Right cardiac atrium (tissue), 5 donors: ENCODE results near the gene C8A. TPM values are rescaled to one million over a fixed set of nuclear protein-coding genes. Genes with fewer than 3 reads are reported as not detected.

Experiments used
- ATAC-seq, 2 donors: fragments of 200-7000 bp; cut with Tn5 transposase; one replicate each; pipeline versions ENCODE4 v1.8.0 to v1.9.1; 2020; ENCODE audit warnings: moderate library complexity in 2 of 2, mild to moderate bottlenecking in 1 of 2
- DNase-seq, 3 donors: peaks; one replicate each; pipeline ENCODE4 v3.0.0-alpha.2; 2020
- H3K27ac ChIP-seq: one replicate; pipeline ENCODE4 v1.5.1; 2013; ENCODE audit warnings: mild to moderate bottlenecking, low read length, control low read depth, moderate library complexity
- H3K27me3 ChIP-seq: one replicate; pipeline ENCODE4 v1.6.1; 2013; ENCODE audit not compliant: control insufficient read depth, insufficient read depth
- H3K4me1 ChIP-seq: one replicate; pipeline ENCODE4 v1.6.1; 2013; ENCODE audit warnings: low read length; ENCODE audit not compliant: control insufficient read depth, insufficient read depth
- H3K4me3 ChIP-seq: one replicate; pipeline ENCODE4 v1.5.1; 2013; ENCODE audit warnings: low read length, control low read depth
- H3K9me3 ChIP-seq: one replicate; pipeline ENCODE4 v1.6.1; 2013; ENCODE audit warnings: low read length; ENCODE audit not compliant: control insufficient read depth
- WGBS: extraction: QIAGEN DNeasy Blood & Tissue Kit; methylation state at CpG from one replicate; pipeline ENCODE4 v1.1.7; 2013; 5-methylcytosine and 5-hydroxymethylcytosine counted together
- intact Hi-C, 4 donors: fragments of 100-400 bp; cut with DNase I; formaldehyde crosslinking; loops; one replicate each; pipeline versions ENCODE4 v1.11.0 to v1.14.0; 2022 to 2023
- polyA plus RNA-seq: library from polyadenylated mRNA; stranded (reverse); fragments of 200-250 nt; gene quantifications from one replicate; pipeline ENCODE4 v1.2.3, GENCODE V29; 2013
- total RNA-seq, 4 donors: library from RNA; stranded (reverse); fragmentation: NEBNext Ultra II Directional; extraction: Animal tissue kit (Norgen Biotek cat#: 25700); gene quantifications; one replicate each; pipeline ENCODE4 v1.2.1, GENCODE V29; 2021
- donor health status: healthy with polysubstance abuse.
- donor health status: DM: no; HTN: yes; CAD: no.
- donor health status: DM: no; HTN: no; CAD: no.
- donor health status: DM: no; HTN: yes; CAD: no; lungs with severe emphysema.
- donor health status: DM: yes; HTN: yes; CAD: no.

Gene C8A
- total and polyA plus RNA-seq, 5 donors: not detected

GRCh38 chr1:56821462-56821797 lies 33.2 kb upstream of the C8A start:
- peak; percentile 9 to 63 for ATAC-seq
- intact Hi-C loops: loop anchor here in 1 of 4 donors (10.0 kb wide), 1 partner anchor 1537 kb away; no protein-coding TSS in a partner anchor
- Histone ChIP-seq H3K27ac (no peak overlapping the region), H3K9me3 (no peaks in the 10 kb centered on the region), H3K4me1 (peaks cover 3% of the 10 kb centered on the region), H3K4me3 (no peak overlapping the region), H3K27me3 (no peaks in the 10 kb centered on the region)
- WGBS: 0% methylated on average over 1 of the region's 1 CpG
- no peak for DNase-seq

- Histone ChIP-seq H3K4me1 (no peaks in the 10 kb centered on the region), H3K27ac (no peak overlapping the region), H3K27me3 (no peaks in the 10 kb centered on the region), H3K9me3 (no peaks in the 10 kb centered on the region), H3K4me3 (no peak overlapping the region)
- no peak for ATAC-seq
- DNase-seq: no peak
- WGBS: 73% methylated on average over 2 of the region's 2 CpGs
- intact Hi-C loops: loop anchor here in 1 of 4 donors (10.0 kb wide), 1 partner anchor 1539 kb away; no protein-coding TSS in a partner anchor
Measured at GRCh38 chr1:56824271-56824670, 30.3 kb upstream of the C8A start.

GRCh38 chr1:56824938-56825337 lies 29.7 kb upstream of the C8A start:
- intact Hi-C loops: loop anchor here in 1 of 4 donors (10.0 kb wide), 1 partner anchor 1540 kb away; no protein-coding TSS in a partner anchor
- H3K9me3 ChIP-seq: no peaks in the 10 kb centered on the region
- no peak overlapping the region for H3K4me3 ChIP-seq
- H3K27ac ChIP-seq: no peak overlapping the region
- H3K27me3 ChIP-seq: no peaks in the 10 kb centered on the region
- DNase-seq (no peak), ATAC-seq (no peak)
- 86% methylated on average over 1 of the region's 1 CpG for WGBS
- no peaks in the 10 kb centered on the region for H3K4me1 ChIP-seq

- DNase-seq (no peak), ATAC-seq (no peak)
- no peak overlapping the region for H3K27ac ChIP-seq
- WGBS: 80% methylated on average over 4 of the region's 4 CpGs
- no peaks in the 10 kb centered on the region for H3K27me3 ChIP-seq
- H3K9me3 ChIP-seq: no peaks in the 10 kb centered on the region
- H3K4me3 ChIP-seq: no peak overlapping the region
- intact Hi-C loops: loop anchor here in 1 of 4 donors (10.0 kb wide), 1 partner anchor 1541 kb away; no protein-coding TSS in a partner anchor
- no peaks in the 10 kb centered on the region for H3K4me1 ChIP-seq
Measured at GRCh38 chr1:56825436-56825835, 29.2 kb upstream of the C8A start.

- no peaks in the 10 kb centered on the region for H3K9me3 ChIP-seq
- H3K27ac ChIP-seq: no peak overlapping the region
- intact Hi-C loops: loop anchor here in 1 of 4 donors (10.0 kb wide), 1 partner anchor 1543 kb away; no protein-coding TSS in a partner anchor
- DNase-seq (no peak), ATAC-seq (no peak)
- H3K4me1 ChIP-seq: no peaks in the 10 kb centered on the region
- no peak overlapping the region for H3K4me3 ChIP-seq
- no peaks in the 10 kb centered on the region for H3K27me3 ChIP-seq
Measured at GRCh38 chr1:56827711-56828110, 26.9 kb upstream of the C8A start.

- H3K4me1 ChIP-seq: no peaks in the 10 kb centered on the region
- H3K27ac ChIP-seq: no peak overlapping the region
- WGBS: 77% methylated on average over 4 of the region's 4 CpGs
- H3K27me3 ChIP-seq: no peaks in the 10 kb centered on the region
- H3K9me3 ChIP-seq: no peaks in the 10 kb centered on the region
- H3K4me3 ChIP-seq: no peak overlapping the region
- intact Hi-C loops: loop anchor here in 3 of 4 donors (5.0 to 10.0 kb wide), 3 partner anchors 495 to 1217 kb away; no protein-coding TSS in a partner anchor
- ATAC-seq (no peak), DNase-seq (no peak)
Measured at GRCh38 chr1:56830052-56830451, 24.5 kb upstream of the C8A start.

GRCh38 chr1:56831871-56832693 lies 22.5 kb upstream of the C8A start:
- DNase-seq (peak; percentile 54 to 80 (median 61)), ATAC-seq (peak; percentile 71 to 85)
- no peak overlapping the region for H3K27ac ChIP-seq
- 15% methylated on average over 8 of the region's 8 CpGs for WGBS
- no peaks in the 10 kb centered on the region for H3K4me1 ChIP-seq
- H3K4me3 ChIP-seq: no peak overlapping the region
- intact Hi-C loops: loop anchor here in 3 of 4 donors (2.0 to 10.0 kb wide), 4 partner anchors 493 to 1215 kb away; no protein-coding TSS in a partner anchor
- no peaks in the 10 kb centered on the region for H3K9me3 ChIP-seq
- H3K27me3 ChIP-seq: no peaks in the 10 kb centered on the region

- intact Hi-C loops: loop anchor here in 3 of 4 donors (2.0 to 10.0 kb wide), 4 partner anchors 492 to 1214 kb away; no protein-coding TSS in a partner anchor
- H3K9me3 ChIP-seq: no peaks in the 10 kb centered on the region
- H3K27me3 ChIP-seq: no peaks in the 10 kb centered on the region
- WGBS: 91% methylated on average over 4 of the region's 4 CpGs
- H3K4me3 ChIP-seq: no peak overlapping the region
- DNase-seq (no peak), ATAC-seq (no peak)
- no peak overlapping the region for H3K27ac ChIP-seq
- H3K4me1 ChIP-seq: no peaks in the 10 kb centered on the region
Measured at GRCh38 chr1:56833088-56833487, 21.5 kb upstream of the C8A start.

- no peak overlapping the region for H3K4me3 ChIP-seq
- DNase-seq (no peak), ATAC-seq (no peak)
- H3K4me1 ChIP-seq: no peaks in the 10 kb centered on the region
- H3K9me3 ChIP-seq: no peaks in the 10 kb centered on the region
- H3K27ac ChIP-seq: no peak overlapping the region
- intact Hi-C loops: loop anchor here in 3 of 4 donors (5.0 to 10.0 kb wide), 3 partner anchors 490 to 1213 kb away; no protein-coding TSS in a partner anchor
- WGBS: 81% methylated on average over 5 of the region's 5 CpGs
- no peaks in the 10 kb centered on the region for H3K27me3 ChIP-seq
Measured at GRCh38 chr1:56834137-56834900, 20.3 kb upstream of the C8A start.

GRCh38 chr1:56835657-56836056 lies 18.9 kb upstream of the C8A start:
- 96% methylated on average over 5 of the region's 5 CpGs for WGBS
- Histone ChIP-seq H3K27ac (no peak overlapping the region), H3K4me3 (no peak overlapping the region), H3K4me1 (no peaks in the 10 kb centered on the region), H3K27me3 (no peaks in the 10 kb centered on the region), H3K9me3 (peaks cover 3% of the 10 kb centered on the region)
- intact Hi-C loops: loop anchor here in 1 of 4 donors (10.0 kb wide), 1 partner anchor 489 kb away; no protein-coding TSS in a partner anchor
- no peak for DNase-seq
- ATAC-seq: no peak

- Histone ChIP-seq H3K27ac (no peak overlapping the region), H3K4me3 (no peak overlapping the region), H3K27me3 (no peaks in the 10 kb centered on the region), H3K9me3 (peaks cover 3% of the 10 kb centered on the region), H3K4me1 (no peaks in the 10 kb centered on the region)
- no peak for DNase-seq
- 83% methylated on average over 4 of the region's 4 CpGs for WGBS
- intact Hi-C loops: loop anchor here in 1 of 4 donors (10.0 kb wide), 1 partner anchor 488 kb away; no protein-coding TSS in a partner anchor
- no peak for ATAC-seq
Measured at GRCh38 chr1:56836359-56836758, 18.2 kb upstream of the C8A start.
